Right lobe of liver (tissue), 4 donors: ENCODE results near the gene CTCF.

Experiments
- CTCF ChIP-seq, 4 donors: fragments of 200-600 bp in 3 of 4; fragments of 450-650 bp in 1 of 4; IDR thresholded peaks; one replicate each; pipeline versions ENCODE4 v1.5.1 to v1.8.0; 2016 to 2022; ENCODE audit warnings: antibody characterized with exemption in 4 of 4, mild to moderate bottlenecking in 2 of 4
- POLR2A ChIP-seq: fragments of 450-650 bp; IDR thresholded peaks from one replicate; pipeline ENCODE4 v1.6.1; 2017; ENCODE audit warnings: antibody characterized with exemption, mild to moderate bottlenecking
- donor health status: DM: no; HTN: no; CAD: no.
- donor health status: DM: no; HTN: no; CAD: no.
- donor health status: DM: no; HTN: yes; CAD: no.

GRCh38 chr16:67662653-67663010, 100.3 kb downstream of the CTCF start:
- TF ChIP-seq CTCF (IDR thresholded peaks at IDR 0.05) (no peak), POLR2A (no peak)
